NCI-H128 (cell line): ENCODE data around the gene FBXO47.

ENCODE experiments used
- DNase-seq: peaks from one replicate; lab custom pipeline; 2025; ENCODE audit not compliant: unreplicated experiment; lab: John Stamatoyannopoulos, UW

FBXO47 gene

GRCh38 chr17:38905375-38905774 lies 61.8 kb downstream of the FBXO47 start:
- DNase-seq = no peak

GRCh38 chr17:38904892-38905291 lies 62.3 kb downstream of the FBXO47 start:
- no peak for DNase-seq

GRCh38 chr17:38903404-38903803 lies 63.8 kb downstream of the FBXO47 start:
- no peak for DNase-seq

- DNase-seq = no peak
Measured at GRCh38 chr17:38900978-38901656, 66.1 kb downstream of the FBXO47 start.

GRCh38 chr17:38899421-38899820 lies 67.8 kb downstream of the FBXO47 start:
- DNase-seq = no peak

- DNase-seq = no peak
Measured at GRCh38 chr17:38898812-38899348, 68.3 kb downstream of the FBXO47 start.

GRCh38 chr17:38898291-38898679 lies 68.9 kb downstream of the FBXO47 start:
- DNase-seq = no peak

GRCh38 chr17:38897671-38898290 lies 69.4 kb downstream of the FBXO47 start:
- DNase-seq = no peak

GRCh38 chr17:38897176-38897575 lies 70.0 kb downstream of the FBXO47 start:
- DNase-seq = no peak

GRCh38 chr17:38896346-38896954 lies 70.8 kb downstream of the FBXO47 start:
- DNase-seq = no peak

- no peak for DNase-seq
Measured at GRCh38 chr17:38894276-38894675, 72.9 kb downstream of the FBXO47 start.

- no peak for DNase-seq
Measured at GRCh38 chr17:38893607-38894006, 73.6 kb downstream of the FBXO47 start.

GRCh38 chr17:38893113-38893512 lies 74.1 kb downstream of the FBXO47 start:
- no peak for DNase-seq

- DNase-seq = no peak
Measured at GRCh38 chr17:38892620-38893019, 74.6 kb downstream of the FBXO47 start.

GRCh38 chr17:38892083-38892482 lies 75.1 kb downstream of the FBXO47 start:
- DNase-seq = no peak

GRCh38 chr17:38891441-38891840 lies 75.8 kb downstream of the FBXO47 start:
- no peak for DNase-seq

- DNase-seq = no peak
Measured at GRCh38 chr17:38890410-38890746, 76.8 kb downstream of the FBXO47 start.

- DNase-seq = no peak
Measured at GRCh38 chr17:38889745-38890409, 77.3 kb downstream of the FBXO47 start.

GRCh38 chr17:38888842-38889241 lies 78.4 kb downstream of the FBXO47 start:
- no peak for DNase-seq

- no peak for DNase-seq
Measured at GRCh38 chr17:38886643-38887010, 80.6 kb downstream of the FBXO47 start.
